Skeletal muscle tissue (tissue), 4 donors: ENCODE measurements around the gene ZC3H7B. TPM values are rescaled to one million over a fixed set of nuclear protein-coding genes. Genes with fewer than 3 reads are reported as not detected.

ENCODE experiments used
- H3K27ac ChIP-seq: one replicate; pipeline ENCODE4 v1.7.0; 2013; ENCODE audit warnings: mild to moderate bottlenecking, low read depth, low read length, inconsistent platforms
- H3K27me3 ChIP-seq, 3 donors: one replicate each; pipeline ENCODE4 v1.7.0; 2013; ENCODE audit warnings: low read length in 3 of 3; ENCODE audit not compliant: control insufficient read depth in 3 of 3, insufficient read depth in 3 of 3
- H3K36me3 ChIP-seq, 3 donors: one replicate each; pipeline ENCODE4 v1.7.0; 2013; ENCODE audit warnings: low read length in 3 of 3; ENCODE audit not compliant: control insufficient read depth in 3 of 3, insufficient read depth in 3 of 3
- H3K4me1 ChIP-seq, 3 donors: one replicate each; pipeline ENCODE4 v1.7.0; 2013; ENCODE audit warnings: low read length in 3 of 3, mild to moderate bottlenecking in 3 of 3; ENCODE audit not compliant: control insufficient read depth in 3 of 3, insufficient read depth in 3 of 3
- H3K4me3 ChIP-seq, 3 donors: one replicate each; pipeline ENCODE4 v1.7.0; 2013; ENCODE audit warnings: low read length in 3 of 3
- H3K9ac ChIP-seq, 3 donors: one replicate each; pipeline ENCODE4 v1.7.0; 2013; ENCODE audit warnings: low read length in 3 of 3, mild to moderate bottlenecking in 3 of 3, moderate library complexity in 2 of 3, low read depth in 1 of 3
- H3K9me3 ChIP-seq, 3 donors: one replicate each; pipeline ENCODE4 v1.7.0; 2013; ENCODE audit warnings: low read length in 3 of 3; ENCODE audit not compliant: control insufficient read depth in 3 of 3
- total RNA-seq: library from RNA; depleted of rRNA; stranded (reverse); fragments of >200 nt; gene quantifications from one replicate; pipeline ENCODE4 v1.2.3, GENCODE V29; 2014
- donor health status: Osteomylitis.

Gene ZC3H7B
- total RNA-seq, 1 donor from 2014 or later, result 20.4 TPM

DNA sequence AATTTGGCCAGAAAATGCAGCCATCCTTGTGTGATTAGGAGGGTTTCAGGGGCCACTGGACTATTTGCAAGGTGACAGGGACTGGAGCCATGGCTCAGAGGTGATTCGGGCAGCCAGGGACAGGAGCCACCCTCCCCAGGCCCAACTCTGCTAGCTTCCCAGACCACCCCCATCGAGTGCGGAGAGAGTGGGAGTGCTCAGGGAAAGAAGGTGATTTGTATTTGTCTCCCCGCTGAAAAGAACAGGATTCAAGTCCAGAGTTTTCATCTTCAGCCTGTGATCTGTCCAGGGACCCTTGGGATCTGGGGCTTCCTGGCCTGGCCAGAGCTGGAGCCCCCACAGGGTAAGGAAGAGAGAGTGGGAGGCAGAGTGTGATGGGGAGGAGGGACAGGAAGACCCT, 58.1 kb downstream of the ZC3H7B start:
- Histone ChIP-seq H3K4me1 (peaks cover 0 to 8% (median 0%) of the 10 kb centered on the region in 3 donors), H3K36me3 (peaks cover 26 to 41% (median 37%) of the 10 kb centered on the region in 3 donors), H3K9me3 (no peaks in the 10 kb centered on the region), H3K9ac (no peak overlapping the region), H3K4me3 (no peak overlapping the region), H3K27ac (no peak overlapping the region), H3K27me3 (no peaks in the 10 kb centered on the region)

DNA sequence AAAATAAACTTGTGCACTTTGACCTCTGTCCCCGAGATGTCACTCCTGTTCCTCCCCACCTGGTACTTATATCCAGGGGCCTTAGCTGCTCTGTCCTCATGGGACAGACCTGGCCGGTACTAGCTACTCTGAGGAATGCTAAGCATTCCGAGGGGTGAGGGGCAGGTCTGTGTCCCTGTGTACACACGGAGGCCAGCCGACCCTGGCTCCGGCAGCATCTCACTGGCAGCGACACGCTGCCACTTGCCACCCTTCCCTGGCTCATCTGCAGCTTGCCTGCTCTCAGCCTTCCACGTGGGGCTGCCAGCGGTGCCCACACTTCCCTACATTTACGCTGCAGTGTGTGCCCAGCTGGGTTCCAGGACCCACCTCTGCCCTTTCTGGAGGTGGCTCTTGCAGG, 58.8 kb downstream of the ZC3H7B start:
- Histone ChIP-seq H3K27me3 (no peaks in the 10 kb centered on the region), H3K4me1 (peaks cover 0 to 8% (median 0%) of the 10 kb centered on the region in 3 donors), H3K36me3 (peaks cover 19 to 33% (median 30%) of the 10 kb centered on the region in 3 donors), H3K9ac (peak overlapping the region in 1 of 3 donors; percentile 33), H3K9me3 (no peaks in the 10 kb centered on the region), H3K27ac (no peak overlapping the region), H3K4me3 (no peak overlapping the region)

DNA sequence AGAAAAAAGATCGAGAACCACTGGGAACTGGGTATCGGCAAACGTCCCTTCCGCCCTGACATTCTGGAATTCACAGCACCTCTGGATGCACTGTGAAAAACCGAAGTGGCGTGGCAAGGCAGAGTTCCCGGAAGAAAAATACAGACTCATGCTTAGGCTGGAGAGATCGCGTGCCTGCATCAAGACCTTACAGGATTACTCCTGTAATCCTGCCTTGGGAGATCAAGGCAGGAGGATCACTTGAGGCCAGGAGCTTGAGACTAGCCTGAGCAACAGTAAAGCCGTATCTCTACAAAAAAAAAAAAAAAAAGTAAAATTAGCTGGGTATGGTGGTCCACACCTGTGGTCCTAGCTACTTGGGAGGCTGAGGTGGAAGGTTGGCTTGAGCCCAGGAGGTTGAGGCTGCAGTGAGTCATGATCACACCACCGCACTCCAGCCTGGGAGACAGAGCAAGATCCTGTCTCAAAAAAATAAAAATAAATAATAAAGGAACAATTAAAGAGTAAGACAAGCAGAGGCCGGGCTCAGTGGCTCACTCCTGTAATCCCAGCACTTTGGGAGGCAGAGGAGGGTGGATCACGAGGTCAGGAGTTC, 60.5 kb downstream of the ZC3H7B start:
- Histone ChIP-seq H3K27ac (no peak overlapping the region), H3K9ac (no peak overlapping the region), H3K9me3 (no peaks in the 10 kb centered on the region), H3K36me3 (peaks cover 5 to 16% (median 16%) of the 10 kb centered on the region in 3 donors), H3K4me1 (peaks cover 5 to 14% (median 6%) of the 10 kb centered on the region in 3 donors), H3K4me3 (no peak overlapping the region), H3K27me3 (no peaks in the 10 kb centered on the region)

DNA sequence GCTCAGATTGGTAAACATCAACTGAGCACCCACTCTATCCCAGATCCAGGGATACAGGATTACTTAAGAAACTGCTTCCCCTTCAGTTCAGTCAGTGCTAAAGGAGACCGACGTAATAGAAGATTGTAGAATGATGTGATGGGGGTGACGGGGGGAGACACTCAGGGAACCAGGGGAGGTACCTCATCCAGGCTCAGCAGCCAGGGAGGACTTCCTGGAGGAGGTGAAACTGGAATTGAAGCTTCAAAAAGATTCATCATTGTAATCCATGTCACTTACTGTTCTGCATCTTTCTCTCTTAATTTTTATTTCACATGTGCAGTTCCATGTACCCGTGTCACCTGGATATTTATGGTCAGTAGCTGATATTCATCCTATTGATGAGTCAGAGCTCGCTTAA, 61.3 kb downstream of the ZC3H7B start:
- peaks cover 5 to 13% (median 11%) of the 10 kb centered on the region in 3 donors for H3K36me3 ChIP-seq
- no peaks in the 10 kb centered on the region for H3K9me3 ChIP-seq
- H3K27ac ChIP-seq, result no peak overlapping the region
- H3K27me3 ChIP-seq, result no peaks in the 10 kb centered on the region
- H3K4me1 ChIP-seq, result peaks cover 11 to 20% (median 13%) of the 10 kb centered on the region in 3 donors
- no peak overlapping the region for H3K4me3 ChIP-seq
- no peak overlapping the region for H3K9ac ChIP-seq

DNA sequence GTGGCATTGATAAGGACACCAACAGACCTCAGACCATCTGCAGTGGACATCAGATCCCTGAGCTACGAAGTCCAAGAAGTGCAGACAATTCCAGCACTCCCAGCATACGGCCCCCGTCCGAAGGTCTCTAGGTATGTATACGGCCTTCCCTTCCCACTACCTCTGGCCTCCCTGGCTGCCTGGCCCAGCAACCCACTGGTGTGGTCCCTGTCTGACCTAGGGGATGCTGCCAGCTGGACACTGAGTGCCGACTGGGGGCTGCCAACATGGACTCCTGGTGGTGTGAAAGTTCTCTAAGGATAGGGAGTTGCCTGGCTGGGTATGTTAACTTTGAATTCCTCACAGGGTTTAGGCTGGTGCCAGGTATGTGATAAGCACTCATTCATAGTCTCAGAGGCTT, 62.9 kb downstream of the ZC3H7B start:
- no peak overlapping the region for H3K27ac ChIP-seq
- no peak overlapping the region for H3K9ac ChIP-seq
- H3K4me3 ChIP-seq, result no peak overlapping the region
- peaks cover 0 to 12% (median 0%) of the 10 kb centered on the region in 3 donors for H3K36me3 ChIP-seq
- peaks cover 27 to 36% (median 30%) of the 10 kb centered on the region in 3 donors for H3K4me1 ChIP-seq
- H3K27me3 ChIP-seq, result no peaks in the 10 kb centered on the region
- H3K9me3 ChIP-seq, result no peaks in the 10 kb centered on the region

DNA sequence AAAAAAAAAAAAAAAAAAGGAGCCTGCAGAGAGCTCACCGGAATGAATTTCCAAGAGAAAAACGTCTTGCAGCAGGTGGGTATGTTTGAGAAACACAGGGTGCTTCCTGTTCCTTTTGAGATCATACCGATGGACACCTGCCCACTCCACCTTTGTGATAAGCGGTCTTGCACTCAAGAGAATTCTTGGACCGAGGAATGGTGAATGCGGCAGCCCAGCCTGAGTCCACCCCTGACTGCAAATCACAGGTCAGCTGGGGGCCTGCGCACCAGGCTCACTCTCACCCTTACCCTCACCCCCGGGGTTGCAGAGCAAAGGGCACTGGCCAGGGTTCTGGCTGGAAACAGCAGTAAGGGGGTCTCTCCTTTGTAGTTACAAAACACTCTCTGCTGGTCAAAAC, 63.6 kb downstream of the ZC3H7B start:
- Histone ChIP-seq H3K9me3 (no peaks in the 10 kb centered on the region), H3K27ac (no peak overlapping the region)

DNA sequence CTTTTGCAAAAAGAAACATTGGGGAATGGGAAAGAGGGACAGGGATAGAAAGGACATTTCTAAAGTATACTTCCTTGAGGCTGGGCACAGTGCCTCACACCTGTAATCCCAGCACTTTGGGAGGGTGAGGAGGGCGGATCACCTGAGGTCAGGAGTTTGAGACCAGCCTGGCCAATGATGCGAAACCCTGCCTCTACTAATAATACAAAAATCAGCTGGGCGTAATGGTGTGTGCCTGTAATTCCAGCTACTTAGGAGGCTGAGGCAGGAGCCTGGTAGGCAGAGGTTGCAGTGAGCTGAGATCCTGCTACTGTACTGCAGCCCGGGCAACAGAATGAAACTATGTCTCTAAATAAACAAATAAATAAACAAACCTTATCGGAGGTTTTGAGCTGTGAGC, 64.1 kb downstream of the ZC3H7B start:
- Histone ChIP-seq H3K4me3 (no peak overlapping the region), H3K4me1 (peaks cover 34 to 42% (median 35%) of the 10 kb centered on the region in 3 donors), H3K36me3 (peaks cover 0 to 14% (median 0%) of the 10 kb centered on the region in 3 donors), H3K9me3 (no peaks in the 10 kb centered on the region), H3K27ac (no peak overlapping the region), H3K9ac (no peak overlapping the region), H3K27me3 (no peaks in the 10 kb centered on the region)

More for the DNA sequence above, 63.6 kb downstream of the ZC3H7B start:
- H3K9ac ChIP-seq, result no peak overlapping the region
- H3K4me3 ChIP-seq, result no peak overlapping the region
- peaks cover 34 to 40% (median 37%) of the 10 kb centered on the region in 3 donors for H3K4me1 ChIP-seq
- no peaks in the 10 kb centered on the region for H3K27me3 ChIP-seq
- H3K36me3 ChIP-seq, result peaks cover 0 to 14% (median 0%) of the 10 kb centered on the region in 3 donors

DNA sequence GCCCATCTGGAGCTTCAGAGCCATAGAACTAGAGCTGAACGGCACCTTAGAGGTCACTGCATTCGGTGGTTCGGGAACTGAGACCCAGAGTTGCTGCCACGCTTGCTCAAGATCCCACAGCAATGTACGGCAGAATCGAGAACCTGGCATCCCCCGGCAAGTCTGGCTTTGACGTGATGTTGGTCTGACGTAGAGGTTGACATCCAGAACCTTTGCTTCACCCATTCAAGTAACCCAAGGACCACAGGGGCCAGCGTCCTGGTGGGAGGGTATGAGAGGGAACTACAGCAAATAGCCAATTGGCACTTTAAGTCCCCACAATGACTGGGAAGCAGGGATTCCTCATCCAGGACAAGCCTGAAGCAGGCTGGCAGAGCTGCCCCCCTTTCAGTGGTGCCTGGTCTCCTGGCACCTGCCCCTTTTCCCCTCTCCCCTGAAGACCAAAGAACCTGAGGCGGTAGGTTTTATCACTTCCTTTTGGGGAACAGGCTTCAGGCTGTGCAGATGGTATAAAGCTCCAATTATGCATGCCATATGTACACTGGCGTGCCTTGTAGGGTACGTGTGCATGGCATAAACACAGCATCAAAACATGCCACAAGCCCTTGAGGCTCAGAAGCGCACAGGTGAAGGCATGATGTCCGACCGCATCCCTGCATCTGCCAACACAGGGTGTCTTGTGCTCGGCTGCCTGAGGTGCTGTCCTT, 65.2 kb downstream of the ZC3H7B start:
- H3K4me3 ChIP-seq, result peak overlapping the region; percentile 48 to 98 (median 58)
- peak overlapping the region in 2 of 3 donors; percentile 33 to 74 for H3K9ac ChIP-seq
- H3K36me3 ChIP-seq, result peaks cover 0 to 13% (median 0%) of the 10 kb centered on the region in 3 donors
- peak overlapping the region; percentile 62 for H3K27ac ChIP-seq
- H3K4me1 ChIP-seq, result peaks cover 37 to 52% (median 45%) of the 10 kb centered on the region in 3 donors
- H3K9me3 ChIP-seq, result no peaks in the 10 kb centered on the region
- no peaks in the 10 kb centered on the region for H3K27me3 ChIP-seq

DNA sequence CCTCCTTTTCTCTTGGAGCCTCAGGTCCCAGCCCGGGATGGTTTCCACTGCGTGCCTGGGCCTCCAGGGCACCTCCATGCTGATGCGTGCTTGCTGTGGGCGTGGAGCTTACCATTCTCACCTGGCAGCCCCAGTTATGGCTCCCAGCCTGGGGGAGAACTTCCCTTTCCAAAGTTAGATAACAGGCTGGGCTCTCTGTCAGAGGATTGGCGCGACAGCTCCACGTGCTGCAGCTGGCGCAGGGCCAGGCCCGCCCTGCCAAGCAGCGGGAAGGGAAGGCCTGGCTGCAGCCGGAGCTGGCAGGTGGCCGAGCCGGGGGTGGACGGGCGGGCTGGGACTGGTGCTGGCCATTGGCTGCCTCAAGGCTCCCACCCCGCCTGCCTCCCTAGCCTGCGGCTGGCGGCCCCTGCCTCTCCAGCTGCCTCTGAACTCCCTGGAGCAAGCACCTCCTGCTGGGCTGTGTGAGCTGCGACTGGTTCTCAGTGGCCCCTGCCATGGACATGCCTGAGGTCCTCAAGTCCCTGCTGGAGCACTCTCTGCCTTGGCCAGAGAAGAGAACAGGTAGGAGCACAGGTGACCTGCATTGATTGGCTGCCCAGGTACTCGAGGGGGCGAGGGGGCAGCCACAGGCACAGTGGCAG, 65.8 kb downstream of the ZC3H7B start:
- H3K27me3 ChIP-seq, result no peaks in the 10 kb centered on the region
- H3K4me1 ChIP-seq, result peaks cover 43 to 59% (median 52%) of the 10 kb centered on the region in 3 donors
- H3K9me3 ChIP-seq, result no peaks in the 10 kb centered on the region
- H3K36me3 ChIP-seq, result peaks cover 1 to 17% (median 5%) of the 10 kb centered on the region in 3 donors
- peak overlapping the region; percentile 70 to 100 (median 90) for H3K9ac ChIP-seq
- H3K27ac ChIP-seq, result peak overlapping the region; percentile 85
- peak overlapping the region; percentile 88 to 98 (median 95) for H3K4me3 ChIP-seq
